NB4 (cell line): ENCODE results near the gene LRFN2.

Source experiments
- POLR2A ChIP-seq: IDR thresholded peaks from 2 replicates; pipeline ENCODE4 v1.6.1; 2011; ENCODE audit warnings: mild to moderate bottlenecking; ENCODE audit not compliant: insufficient read length; ENCODE audit errors: extremely low read depth
- TF ChIP-seq, protein P1 (sequence below): IDR thresholded peaks from one replicate; pipeline ENCODE4 v1.5.1; 2012; ENCODE audit warnings: low read depth, low read length

DNA sequence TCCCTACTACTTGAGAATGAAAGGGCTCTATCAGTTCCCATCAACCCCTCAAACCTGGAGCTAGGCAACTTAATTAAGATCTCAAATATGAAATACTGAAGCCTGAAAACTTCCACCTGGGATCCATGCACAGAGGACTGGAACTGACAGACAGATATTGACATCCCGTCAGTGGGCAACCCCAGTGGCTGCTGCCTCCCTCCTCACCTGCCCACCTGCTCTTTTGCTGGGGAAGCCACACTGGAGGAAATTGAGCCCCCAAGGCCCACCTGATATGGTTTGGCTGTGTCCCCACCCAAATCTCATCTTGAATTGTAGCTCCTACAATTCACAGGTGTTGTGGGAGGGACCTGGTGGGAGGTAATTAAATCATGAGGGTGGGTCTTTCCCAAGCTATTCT is 192.8 kb downstream of the LRFN2 start:
- TF ChIP-seq, protein P1, sequence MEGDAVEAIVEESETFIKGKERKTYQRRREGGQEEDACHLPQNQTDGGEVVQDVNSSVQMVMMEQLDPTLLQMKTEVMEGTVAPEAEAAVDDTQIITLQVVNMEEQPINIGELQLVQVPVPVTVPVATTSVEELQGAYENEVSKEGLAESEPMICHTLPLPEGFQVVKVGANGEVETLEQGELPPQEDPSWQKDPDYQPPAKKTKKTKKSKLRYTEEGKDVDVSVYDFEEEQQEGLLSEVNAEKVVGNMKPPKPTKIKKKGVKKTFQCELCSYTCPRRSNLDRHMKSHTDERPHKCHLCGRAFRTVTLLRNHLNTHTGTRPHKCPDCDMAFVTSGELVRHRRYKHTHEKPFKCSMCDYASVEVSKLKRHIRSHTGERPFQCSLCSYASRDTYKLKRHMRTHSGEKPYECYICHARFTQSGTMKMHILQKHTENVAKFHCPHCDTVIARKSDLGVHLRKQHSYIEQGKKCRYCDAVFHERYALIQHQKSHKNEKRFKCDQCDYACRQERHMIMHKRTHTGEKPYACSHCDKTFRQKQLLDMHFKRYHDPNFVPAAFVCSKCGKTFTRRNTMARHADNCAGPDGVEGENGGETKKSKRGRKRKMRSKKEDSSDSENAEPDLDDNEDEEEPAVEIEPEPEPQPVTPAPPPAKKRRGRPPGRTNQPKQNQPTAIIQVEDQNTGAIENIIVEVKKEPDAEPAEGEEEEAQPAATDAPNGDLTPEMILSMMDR = no peak
- no peak for TF ChIP-seq POLR2A
